G401.6 (cell line): ENCODE results near the gene PNPLA2.
A peak's percentile ranks its signal among the peaks of the same experiment; 100 is the strongest.

Experiments
- FAIRE-seq: peaks from 2 replicates; lab custom pipeline; 2012; peaks lifted over from hg19 to GRCh38; lab: Jason Lieb, UNC

The PNPLA2 gene

GRCh38 chr11:860234-861104, 41.8 kb downstream of the PNPLA2 start:
- no peak for FAIRE-seq

- FAIRE-seq = no peak
Measured at GRCh38 chr11:861105-861479, 42.4 kb downstream of the PNPLA2 start.

DNA sequence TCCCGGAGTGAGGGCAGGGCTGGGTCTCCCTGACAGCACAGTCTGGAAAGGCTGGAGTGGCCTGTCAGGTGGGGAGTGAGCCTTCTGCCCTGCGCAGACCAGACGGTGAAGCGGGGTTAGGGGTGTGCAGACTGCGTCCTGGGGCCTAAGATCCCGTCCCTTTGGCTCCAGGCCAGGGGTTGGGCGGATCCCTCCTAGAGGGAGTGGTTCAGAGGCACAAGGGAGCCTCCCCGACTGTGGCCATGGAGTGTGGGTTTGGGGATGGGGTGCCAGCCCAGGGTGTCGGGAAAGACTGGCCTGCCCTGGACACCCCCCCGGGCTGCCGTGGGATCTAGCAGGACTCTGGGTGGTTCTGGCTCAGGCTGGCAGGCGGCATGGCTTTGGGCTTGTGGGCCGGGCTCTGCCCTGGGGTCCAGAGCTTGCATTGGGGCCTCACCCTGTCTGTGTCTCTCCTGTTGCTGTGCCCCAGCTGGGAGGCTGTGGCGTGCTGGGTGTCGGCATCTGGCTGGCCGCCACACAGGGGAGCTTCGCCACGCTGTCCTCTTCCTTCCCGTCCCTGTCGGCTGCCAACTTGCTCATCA, 43.5 kb downstream of the PNPLA2 start:
- peak; percentile 72 for FAIRE-seq

GRCh38 chr11:862696-863022, 43.9 kb downstream of the PNPLA2 start:
- FAIRE-seq = no peak

DNA sequence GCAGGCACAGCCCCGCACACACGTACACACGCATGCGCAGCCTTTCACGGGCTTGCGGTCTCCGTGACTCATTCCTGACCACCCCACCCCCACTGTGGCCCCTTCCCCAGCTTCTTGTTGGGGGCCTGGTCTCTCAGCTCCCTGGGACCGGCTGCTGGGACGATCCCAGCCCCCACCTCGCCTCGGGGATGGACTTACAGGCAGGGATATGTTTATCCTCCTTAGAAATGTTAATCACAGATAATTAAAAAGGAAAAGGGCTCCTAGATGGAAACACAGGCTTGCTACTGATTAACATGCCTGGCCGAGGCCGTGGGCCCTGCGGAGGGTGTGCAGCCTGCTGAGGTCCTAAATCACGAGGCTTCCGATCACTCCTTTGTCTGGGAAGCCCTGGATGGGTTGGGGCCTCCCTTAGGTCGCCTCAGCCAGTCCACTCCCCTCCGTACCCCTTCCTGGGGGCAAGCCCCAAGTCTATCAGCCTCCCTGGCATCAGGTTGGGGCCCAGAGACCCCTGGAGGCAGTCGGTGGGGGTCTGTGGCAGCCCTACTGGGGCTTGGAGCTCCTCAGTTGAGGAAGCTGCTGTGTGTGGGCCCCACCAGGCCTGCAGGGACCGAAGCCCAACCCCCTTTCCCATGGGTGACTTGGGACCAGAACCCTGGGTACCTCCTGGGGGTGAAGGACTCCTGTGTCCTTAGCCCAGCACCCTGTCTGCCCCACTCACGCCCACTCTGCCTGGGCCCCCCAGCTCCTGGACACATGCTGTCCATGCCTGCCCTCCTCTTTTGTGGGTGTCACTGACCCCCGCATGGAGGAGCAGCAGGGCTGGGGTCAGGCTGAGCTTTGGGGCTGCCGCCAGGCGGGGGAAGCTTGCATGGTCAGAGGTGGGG, 44.6 kb downstream of the PNPLA2 start:
- peak; percentile 52 for FAIRE-seq

DNA sequence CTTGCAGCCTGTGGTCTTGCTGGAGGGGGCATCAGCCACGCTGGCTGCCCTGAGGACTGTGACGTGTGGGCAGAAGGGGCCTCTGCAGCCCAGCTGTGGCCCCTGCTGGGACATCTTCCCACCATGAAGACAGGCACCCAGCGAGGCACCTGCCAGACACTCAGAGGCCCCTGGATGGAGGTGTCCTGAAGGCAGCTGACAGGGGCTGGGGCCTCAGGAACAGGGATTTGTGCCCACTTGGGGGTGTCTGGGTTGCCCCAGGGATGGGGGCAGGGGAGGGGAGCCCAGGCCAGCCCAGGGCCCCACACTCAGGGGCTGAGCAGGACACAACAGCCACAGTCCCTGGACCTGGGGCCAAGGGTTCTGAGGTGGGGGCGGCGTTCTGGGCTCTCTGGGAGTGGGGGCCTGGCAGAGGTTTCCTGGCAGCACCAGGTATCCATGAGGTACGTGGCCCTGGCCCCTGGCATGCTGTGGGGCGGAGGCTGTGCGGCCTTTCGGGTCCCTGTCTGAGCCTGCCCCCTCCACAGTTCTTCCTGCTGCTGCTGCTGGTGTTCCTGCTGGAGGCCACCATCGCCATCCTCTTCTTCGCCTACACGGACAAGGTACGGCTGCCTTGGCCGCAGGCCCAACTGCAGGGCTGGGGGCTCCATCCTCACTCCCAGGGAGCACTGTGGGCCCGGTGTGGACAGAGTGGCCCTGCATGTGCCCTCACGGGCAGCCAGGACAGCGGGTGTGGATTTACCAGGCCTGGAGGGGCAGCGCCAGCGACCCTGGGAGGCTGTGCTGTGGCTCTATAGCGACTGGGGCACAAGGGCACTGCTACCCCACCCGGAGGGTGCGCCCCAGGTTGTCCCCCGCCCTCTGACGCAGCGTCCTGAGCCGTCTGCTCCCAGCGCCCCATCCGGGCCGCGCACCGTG, 45.5 kb downstream of the PNPLA2 start:
- FAIRE-seq = no peak

DNA sequence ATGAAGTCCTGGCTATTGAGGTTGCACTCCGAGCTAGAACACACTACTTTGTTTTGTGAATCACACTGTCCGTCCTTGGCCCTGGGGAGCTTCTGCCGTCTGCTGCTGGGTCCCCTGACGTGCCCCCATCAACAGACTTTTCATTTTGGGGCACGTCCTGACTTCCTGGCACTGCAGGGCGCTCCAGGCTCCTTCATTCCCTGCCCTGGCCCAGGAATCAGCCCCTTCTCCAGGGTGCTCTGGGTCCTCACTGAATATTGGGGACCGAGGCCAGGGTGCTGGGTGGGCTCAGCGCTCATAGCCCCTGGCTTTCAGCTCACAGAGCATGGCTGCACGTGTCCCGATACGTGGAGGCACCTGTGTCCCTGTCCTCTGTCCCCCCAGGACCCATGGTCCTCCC, 46.2 kb downstream of the PNPLA2 start:
- no peak for FAIRE-seq

DNA sequence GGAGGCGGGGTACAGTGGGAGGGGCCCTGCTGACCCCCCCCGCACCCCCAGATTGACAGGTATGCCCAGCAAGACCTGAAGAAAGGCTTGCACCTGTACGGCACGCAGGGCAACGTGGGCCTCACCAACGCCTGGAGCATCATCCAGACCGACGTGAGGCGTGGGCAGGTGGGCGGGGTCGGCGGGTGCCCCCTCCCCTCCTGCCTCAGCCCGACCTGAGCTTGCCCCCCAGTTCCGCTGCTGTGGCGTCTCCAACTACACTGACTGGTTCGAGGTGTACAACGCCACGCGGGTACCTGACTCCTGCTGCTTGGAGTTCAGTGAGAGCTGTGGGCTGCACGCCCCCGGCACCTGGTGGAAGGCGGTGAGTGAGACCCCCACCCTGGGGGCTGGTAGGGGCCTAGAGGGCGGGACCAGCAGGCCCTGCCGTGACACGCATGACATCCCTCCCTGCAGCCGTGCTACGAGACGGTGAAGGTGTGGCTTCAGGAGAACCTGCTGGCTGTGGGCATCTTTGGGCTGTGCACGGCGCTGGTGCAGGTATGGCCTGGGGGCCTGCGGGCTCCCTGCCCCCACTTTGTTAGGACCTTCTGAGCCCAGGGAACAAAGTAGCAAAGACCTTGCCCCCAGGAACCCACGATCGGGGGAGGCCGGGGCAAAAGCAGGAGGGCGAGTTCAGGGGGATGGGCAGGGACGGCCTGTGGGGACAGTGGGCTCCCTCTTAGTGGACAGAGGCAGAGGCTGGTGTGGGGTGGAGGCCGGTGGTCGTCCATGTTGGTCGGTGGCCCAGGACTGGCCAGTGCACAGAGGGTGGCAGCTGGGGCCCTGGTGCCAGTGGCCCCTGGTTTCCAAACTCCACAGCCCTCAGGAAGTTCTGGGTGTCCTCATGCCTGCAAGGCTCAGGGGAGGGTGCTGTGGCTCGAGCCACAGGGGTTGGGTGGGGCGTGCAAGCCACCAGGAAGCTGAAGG, 47.0 kb downstream of the PNPLA2 start:
- FAIRE-seq = no peak

- FAIRE-seq = no peak
Measured at GRCh38 chr11:866481-866880, 47.8 kb downstream of the PNPLA2 start.

DNA sequence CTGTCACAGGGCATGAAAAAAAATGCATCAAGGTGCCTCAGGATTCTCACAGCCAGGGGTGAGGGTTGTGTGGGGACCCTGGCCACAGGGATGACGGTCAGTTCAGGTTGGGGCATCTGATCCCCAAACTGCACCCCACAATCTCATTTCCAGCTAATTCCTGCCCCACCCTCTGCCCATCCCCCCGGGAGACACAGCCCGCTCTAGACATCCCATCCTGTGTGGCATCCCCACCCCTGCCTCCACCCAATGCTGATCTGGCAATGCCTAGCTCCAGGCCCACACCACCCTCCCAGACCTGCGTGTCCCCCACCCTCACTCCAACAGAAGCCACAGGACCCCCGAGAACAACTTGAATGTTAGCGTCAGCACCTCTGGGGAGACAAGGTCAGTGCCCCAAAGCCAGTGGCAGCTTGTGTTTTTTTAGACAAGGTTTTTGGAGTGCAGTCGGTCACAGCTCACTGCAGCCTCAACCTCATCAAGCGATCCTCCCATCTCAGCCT, 49.2 kb downstream of the PNPLA2 start:
- FAIRE-seq = no peak

GRCh38 chr11:868394-868793, 49.7 kb downstream of the PNPLA2 start:
- FAIRE-seq = no peak

GRCh38 chr11:868802-869201, 50.1 kb downstream of the PNPLA2 start:
- no peak for FAIRE-seq

GRCh38 chr11:869399-870126, 50.8 kb downstream of the PNPLA2 start:
- no peak for FAIRE-seq

DNA sequence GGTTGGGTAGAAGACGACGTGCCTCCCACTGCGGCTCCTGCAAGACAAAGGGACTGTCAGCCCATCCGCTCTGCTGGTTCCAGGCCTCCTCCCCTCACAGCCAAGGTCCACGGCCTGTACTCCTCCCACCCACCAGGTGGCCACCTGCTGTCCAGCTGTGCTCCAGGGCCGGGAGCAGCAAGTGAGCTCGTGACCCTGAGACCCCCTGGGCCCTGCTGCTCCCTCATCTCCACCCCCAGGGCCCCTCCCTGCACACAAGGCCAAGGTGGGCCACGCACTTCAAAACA, 51.4 kb downstream of the PNPLA2 start:
- no peak for FAIRE-seq

GRCh38 chr11:870418-870817, 51.7 kb downstream of the PNPLA2 start:
- no peak for FAIRE-seq

DNA sequence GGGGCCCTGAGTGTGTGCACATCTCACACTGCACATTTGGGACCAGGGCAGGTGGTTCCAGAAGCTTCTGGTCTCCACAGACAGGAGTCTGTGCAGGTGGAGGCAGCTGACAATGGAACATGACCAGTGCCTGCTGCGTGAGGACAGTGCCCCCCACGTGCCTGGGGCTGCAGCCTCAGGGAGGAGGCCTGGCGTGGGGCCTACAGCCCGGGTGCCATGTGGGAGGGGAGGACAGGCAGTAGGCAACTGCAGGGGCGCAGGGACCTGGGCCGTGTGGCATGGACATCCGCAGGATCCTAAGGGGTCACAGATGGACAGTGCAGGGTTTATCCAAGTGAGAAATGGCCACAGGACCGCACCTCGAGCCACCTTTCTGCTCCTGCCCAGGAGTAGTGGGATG, 52.8 kb downstream of the PNPLA2 start:
- FAIRE-seq = no peak

DNA sequence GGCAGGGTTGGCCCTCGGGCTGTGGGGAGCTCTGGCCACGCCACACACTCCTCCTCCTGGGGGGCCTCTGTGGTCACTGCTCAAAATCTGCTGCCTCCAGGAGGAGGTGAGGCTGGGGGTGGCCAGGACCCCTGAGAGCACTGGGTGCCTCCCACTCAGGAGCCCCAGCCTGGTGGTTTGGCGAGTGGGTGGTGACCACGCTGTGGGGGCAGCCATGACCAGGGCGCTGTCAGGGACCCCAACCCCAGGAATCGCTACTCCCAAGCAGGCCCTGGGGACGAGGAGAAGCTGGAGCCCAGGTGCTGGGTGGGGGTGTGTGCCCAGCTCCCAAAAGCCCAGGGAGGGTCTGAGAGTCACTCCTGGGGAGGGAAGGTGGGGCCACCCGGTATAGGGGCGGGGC, 54.1 kb downstream of the PNPLA2 start:
- no peak for FAIRE-seq

GRCh38 chr11:873706-874105, 55.0 kb downstream of the PNPLA2 start:
- FAIRE-seq = no peak
